Measurements from ENCODE around the gene MYO5B. TPM values are rescaled to one million over a fixed set of nuclear protein-coding genes. Genes with fewer than 3 reads are reported as not detected.

MYO5B gene
- total and polyA plus RNA-seq, 8 donors = 6.2 to 25.3 (median 12.6) TPM

GRCh38 chr18:49862656-49863385, 332.1 kb downstream of the MYO5B start:
- no peak overlapping the region for H3K4me3 ChIP-seq
- no peaks in the 10 kb centered on the region for H3K36me3 ChIP-seq
- DNase-seq (no peak), FAIRE-seq (no peak), ATAC-seq (no peak)
- H3K27me3 ChIP-seq = no peaks in the 10 kb centered on the region
- TF ChIP-seq CTCF (IDR thresholded peaks at IDR 0.05) = no peak
- peaks cover 13 to 21% (median 15%) of the 10 kb centered on the region in 3 donors for H3K4me1 ChIP-seq
- intact Hi-C loops (cut with DNase I) = no loop called here
- whole genome bisulfite sequencing, 2 donors = 88 to 90% methylated on average over 13 of the region's 13 CpGs
- no peak overlapping the region for H3K27ac ChIP-seq
- H3K9me3 ChIP-seq = no peaks in the 10 kb centered on the region

- Histone ChIP-seq H3K36me3 (no peaks in the 10 kb centered on the region), H3K4me3 (no peak overlapping the region), H3K9me3 (no peaks in the 10 kb centered on the region), H3K27me3 (no peaks in the 10 kb centered on the region), H3K27ac (no peak overlapping the region), H3K4me1 (peaks cover 13 to 23% (median 15%) of the 10 kb centered on the region in 3 donors)
- intact Hi-C loops (cut with DNase I) = no loop called here
- no peak for FAIRE-seq
- TF ChIP-seq CTCF (IDR thresholded peaks at IDR 0.05) = peak in 1 of 4 donors; percentile 9
- 81 to 83% methylated on average over 3 of the region's 3 CpGs for WGBS, 2 donors
- no peak for DNase-seq
- ATAC-seq = no peak
Observed at GRCh38 chr18:49861659-49862058, 333.3 kb downstream of the MYO5B start.

GRCh38 chr18:49859725-49860124, 335.2 kb downstream of the MYO5B start:
- intact Hi-C loops (cut with DNase I) = loop anchor here in 2 of 3 donors (5.0 to 10.0 kb wide), 4 partner anchors 295 to 347 kb away; partner anchors contain the start of gene LIPG (in 1 of the 2)
- peak; percentile 35 to 46 (median 40) for ATAC-seq
- 33 to 36% methylated on average over 12 of the region's 12 CpGs for WGBS, 2 donors
- Histone ChIP-seq H3K4me3 (no peak overlapping the region), H3K27me3 (no peaks in the 10 kb centered on the region), H3K36me3 (no peaks in the 10 kb centered on the region), H3K27ac (peak overlapping the region; percentile 56 to 84 (median 74)), H3K9me3 (no peaks in the 10 kb centered on the region), H3K4me1 (peaks cover 13 to 23% (median 15%) of the 10 kb centered on the region in 3 donors)
- FAIRE-seq = no peak
- no peak for TF ChIP-seq CTCF (IDR thresholded peaks at IDR 0.05)
- peak in 3 of 6 donors; percentile 17 to 40 (median 32) for DNase-seq

GRCh38 chr18:49859021-49859359, 336.0 kb downstream of the MYO5B start:
- peaks cover 13 to 23% (median 15%) of the 10 kb centered on the region in 3 donors for H3K4me1 ChIP-seq

More at GRCh38 chr18:49859021-49859359, 336.0 kb downstream of the MYO5B start:
- DNase-seq = no peak
- peak overlapping the region; percentile 56 to 84 (median 74) for H3K27ac ChIP-seq
- ATAC-seq = peak; percentile 65 to 81 (median 76)
- intact Hi-C loops (cut with DNase I) = loop anchor here in 2 of 3 donors (5.0 to 10.0 kb wide), 4 partner anchors 294 to 347 kb away; partner anchors contain the start of gene LIPG (in 1 of the 2)
- 9 to 13% methylated on average over 6 of the region's 6 CpGs for WGBS, 2 donors
- FAIRE-seq = no peak
- H3K36me3 ChIP-seq = no peaks in the 10 kb centered on the region
- no peak for TF ChIP-seq CTCF (IDR thresholded peaks at IDR 0.05)
- no peaks in the 10 kb centered on the region for H3K9me3 ChIP-seq
- peak overlapping the region in 1 of 4 donors; percentile 0 for H3K4me3 ChIP-seq
- H3K27me3 ChIP-seq = no peaks in the 10 kb centered on the region
